Posterior cingulate gyrus (tissue), 11 donors: ENCODE measurements around the gene ZDHHC11.
"Not testable (repeated sequence)": the region's sequence is repeated elsewhere in the genome, so short reads cannot be mapped to it uniquely, and the experiment has no call there.

Experiments used
- DNase-seq, 10 donors: peaks; one replicate each; pipeline versions ENCODE4 v3.0.0 to v3.0.0-alpha.2; 2020 to 2021; ENCODE audit warnings: mixed read lengths in 3 of 10
- intact Hi-C: fragments of 100-400 bp; cut with DNase I; formaldehyde crosslinking; loops from one replicate; pipeline ENCODE4 v1.15.1; 2023

The ZDHHC11 gene

GRCh38 chr5:769485-770145 lies 81.2 kb downstream of the ZDHHC11 start:
- peak in 5 of 10 donors; percentile 4 to 80 (median 51) for DNase-seq
- intact Hi-C loops = not testable (repeated sequence)

DNA sequence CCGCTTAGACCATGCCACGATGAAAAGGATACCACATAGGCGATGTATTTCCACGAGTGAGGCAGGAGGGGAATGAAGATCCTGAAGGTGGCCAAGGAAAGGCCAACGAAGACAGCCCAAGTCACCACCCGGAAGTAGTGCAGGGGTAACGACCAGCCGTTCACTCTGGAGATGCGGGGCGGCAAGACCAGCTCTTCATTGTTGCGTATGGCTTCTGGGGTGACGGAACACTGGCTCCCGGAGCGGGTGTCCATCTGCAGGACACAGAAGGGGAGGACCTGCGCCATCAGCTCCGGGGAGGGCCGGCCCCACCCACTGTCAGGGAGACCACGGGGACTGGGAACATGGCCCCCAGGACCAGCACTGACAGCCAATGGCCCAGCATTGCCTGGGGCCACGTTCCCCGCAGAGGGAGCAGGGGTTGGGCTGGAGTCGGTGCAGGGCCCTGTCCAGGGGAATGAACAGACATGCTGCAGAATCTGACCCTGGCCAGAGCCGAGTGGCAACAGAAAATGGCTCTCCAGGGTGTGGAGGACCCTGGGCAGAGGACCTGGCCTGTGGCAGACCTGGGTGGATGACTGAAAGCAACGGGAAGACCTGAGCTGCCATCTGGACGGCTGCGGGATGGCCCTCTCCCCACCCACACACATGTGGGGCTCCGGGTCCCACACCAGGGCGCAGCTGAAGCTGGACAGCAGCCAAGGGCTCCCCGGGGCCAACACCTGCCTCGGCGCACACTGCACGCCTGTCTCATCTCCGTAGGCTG lies 83.9 kb downstream of the ZDHHC11 start:
- intact Hi-C loops = no loop called here
- peak in 5 of 10 donors; percentile 12 to 78 (median 64) for DNase-seq

DNA sequence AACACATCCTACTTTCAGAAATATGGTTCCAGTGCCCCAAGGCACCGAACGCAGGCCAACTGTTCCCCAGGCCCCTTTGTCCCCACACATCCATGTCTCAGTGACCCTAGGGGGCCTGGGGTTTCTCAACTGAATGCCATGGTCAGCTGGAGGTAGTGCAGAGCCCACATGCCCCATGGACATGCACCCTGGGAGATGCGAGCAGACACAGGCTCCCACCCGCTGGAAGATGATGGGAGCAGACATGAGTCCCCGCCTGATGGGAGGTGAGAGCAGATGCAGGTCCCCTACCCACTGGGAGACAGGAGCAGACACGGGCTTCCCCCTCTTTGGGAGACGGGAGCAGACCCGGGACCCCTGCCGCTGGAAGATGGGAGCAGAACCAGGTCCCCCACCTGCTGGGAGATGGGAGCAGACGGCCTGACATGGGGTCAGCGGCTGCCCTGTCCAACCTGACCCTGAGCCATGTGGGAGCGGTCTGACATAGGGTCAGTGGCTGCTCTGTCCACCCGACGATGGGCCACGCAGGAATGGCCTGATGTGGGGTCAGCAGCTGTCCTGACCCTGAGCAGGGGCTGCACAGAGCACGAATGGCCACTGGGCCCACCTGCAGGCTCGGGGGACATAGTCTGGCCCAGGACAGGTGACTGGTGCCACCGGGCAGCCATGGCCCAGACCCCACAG lies 84.7 kb downstream of the ZDHHC11 start:
- intact Hi-C loops = no loop called here
- peak in 3 of 10 donors; percentile 54 to 70 (median 68) for DNase-seq

DNA sequence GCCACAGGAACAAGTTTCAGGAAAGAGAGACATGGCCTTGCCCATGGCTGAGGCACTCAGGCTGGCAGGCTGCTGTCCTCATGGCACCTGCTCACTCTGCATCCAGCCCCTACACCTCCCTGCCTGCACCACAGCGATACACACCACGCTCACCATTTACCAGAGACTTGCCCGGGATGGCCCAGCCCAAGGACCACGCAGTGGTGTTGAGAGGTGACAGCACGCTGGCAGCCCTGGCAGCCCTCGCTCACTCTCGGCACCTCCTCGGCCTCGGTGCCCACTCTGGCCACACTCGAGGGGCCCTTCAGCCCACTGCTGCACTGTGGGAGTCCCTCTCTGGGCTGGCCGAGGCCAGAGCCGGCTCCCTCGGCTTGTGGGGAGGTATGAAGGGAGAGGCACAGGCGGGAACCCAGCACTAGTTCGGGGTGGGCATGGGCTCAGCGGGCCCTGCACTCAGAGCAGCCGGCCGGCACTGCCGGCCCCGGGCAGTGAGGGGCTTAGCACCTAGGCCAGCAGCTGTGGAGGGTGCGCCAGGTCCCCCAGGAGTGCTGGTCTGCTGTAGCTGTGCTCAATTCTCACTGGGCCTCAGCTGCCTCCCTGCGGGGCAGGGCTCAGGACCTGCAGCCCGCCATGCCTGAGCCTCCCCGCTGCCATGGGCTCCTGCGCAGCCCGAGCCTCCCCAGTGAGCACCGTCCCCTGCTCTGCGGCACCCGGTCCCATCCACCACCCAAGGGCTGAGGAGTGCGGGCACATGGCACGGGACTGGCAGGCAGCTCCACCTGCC lies 86.6 kb downstream of the ZDHHC11 start:
- DNase-seq = peak in 4 of 10 donors; percentile 3 to 80 (median 72)

GRCh38 chr5:763397-763796 lies 87.4 kb downstream of the ZDHHC11 start:
- peak in 1 of 10 donors; percentile 7 for DNase-seq

More for the DNA sequence above, 86.6 kb downstream of the ZDHHC11 start:
- intact Hi-C loops = no loop called here

GRCh38 chr5:762996-763395 lies 87.8 kb downstream of the ZDHHC11 start:
- peak in 1 of 10 donors; percentile 24 for DNase-seq
- intact Hi-C loops = not testable (repeated sequence)

More at GRCh38 chr5:763397-763796, 87.4 kb downstream of the ZDHHC11 start:
- intact Hi-C loops = no loop called here

- intact Hi-C loops = no loop called here
These were observed 88.7 kb downstream of the ZDHHC11 start for GRCh38 chr5:761854-762710.

GRCh38 chr5:761059-761771 lies 89.6 kb downstream of the ZDHHC11 start:
- peak in 5 of 10 donors; percentile 2 to 63 (median 54) for DNase-seq
- intact Hi-C loops = no loop called here

More at GRCh38 chr5:761854-762710, 88.7 kb downstream of the ZDHHC11 start:
- DNase-seq = peak in 6 of 10 donors; percentile 52 to 94 (median 74)

- DNase-seq = peak in 5 of 10 donors; percentile 5 to 75 (median 65)
- intact Hi-C loops = no loop called here
These were observed 90.3 kb downstream of the ZDHHC11 start for GRCh38 chr5:760363-761058.

DNA sequence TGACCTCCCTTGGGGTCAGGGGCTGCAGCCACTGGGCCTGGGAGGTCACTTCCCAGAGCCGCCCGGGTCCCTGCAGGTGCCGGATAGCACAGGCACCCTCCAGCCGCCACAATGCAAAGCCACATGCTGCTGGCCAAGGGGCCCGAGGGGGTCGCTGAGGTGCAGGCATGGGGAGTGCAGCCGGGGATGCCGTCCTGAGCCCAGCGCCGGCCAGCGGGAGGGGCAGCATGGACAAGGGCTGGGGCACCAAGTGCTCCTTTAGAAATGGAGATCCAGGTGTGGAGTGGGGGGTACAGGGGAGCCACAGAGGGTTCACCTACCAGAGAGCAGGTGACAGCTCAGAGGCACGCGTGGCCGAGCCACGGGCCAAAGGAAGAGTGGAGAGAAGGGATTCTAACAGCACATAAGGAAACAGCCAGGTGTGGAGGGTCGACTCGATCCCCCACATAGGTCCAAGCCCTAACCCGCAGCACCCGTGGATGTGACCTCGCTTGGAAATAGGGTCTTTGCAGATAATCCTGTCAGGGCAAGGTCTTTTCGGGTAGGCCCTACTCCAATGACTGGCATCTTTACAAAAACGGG lies 90.9 kb downstream of the ZDHHC11 start:
- DNase-seq = peak in 4 of 10 donors; percentile 3 to 68 (median 61)
- intact Hi-C loops = loop anchor here (5.0 kb wide), 1 partner anchor 87 kb away; no protein-coding TSS in a partner anchor

- DNase-seq = peak in 5 of 10 donors; percentile 4 to 84 (median 80)
- intact Hi-C loops = loop anchor here (5.0 kb wide), 1 partner anchor 88 kb away; no protein-coding TSS in a partner anchor
These were observed 91.6 kb downstream of the ZDHHC11 start for GRCh38 chr5:759111-759751.

DNA sequence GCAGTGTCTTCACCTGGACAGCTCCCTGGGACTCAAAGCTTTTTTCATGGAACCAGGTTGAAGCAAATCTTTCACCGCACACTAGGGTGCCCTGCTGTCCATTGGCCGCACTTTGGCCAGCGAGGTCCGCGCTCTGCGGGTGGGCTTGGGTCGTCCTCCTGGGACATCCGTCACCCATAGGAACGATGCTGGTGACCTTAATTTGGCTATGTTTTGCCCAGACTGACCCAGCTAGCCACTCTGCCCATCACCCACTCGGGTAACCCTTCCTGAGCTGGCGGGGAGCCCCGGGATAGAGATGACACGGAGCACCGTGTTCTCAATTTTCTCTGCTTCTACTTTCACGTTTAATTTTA lies 92.1 kb downstream of the ZDHHC11 start:
- DNase-seq = peak in 3 of 10 donors; percentile 6 to 71 (median 62)
- intact Hi-C loops = loop anchor here (5.0 kb wide), 1 partner anchor 89 kb away; no protein-coding TSS in a partner anchor

DNA sequence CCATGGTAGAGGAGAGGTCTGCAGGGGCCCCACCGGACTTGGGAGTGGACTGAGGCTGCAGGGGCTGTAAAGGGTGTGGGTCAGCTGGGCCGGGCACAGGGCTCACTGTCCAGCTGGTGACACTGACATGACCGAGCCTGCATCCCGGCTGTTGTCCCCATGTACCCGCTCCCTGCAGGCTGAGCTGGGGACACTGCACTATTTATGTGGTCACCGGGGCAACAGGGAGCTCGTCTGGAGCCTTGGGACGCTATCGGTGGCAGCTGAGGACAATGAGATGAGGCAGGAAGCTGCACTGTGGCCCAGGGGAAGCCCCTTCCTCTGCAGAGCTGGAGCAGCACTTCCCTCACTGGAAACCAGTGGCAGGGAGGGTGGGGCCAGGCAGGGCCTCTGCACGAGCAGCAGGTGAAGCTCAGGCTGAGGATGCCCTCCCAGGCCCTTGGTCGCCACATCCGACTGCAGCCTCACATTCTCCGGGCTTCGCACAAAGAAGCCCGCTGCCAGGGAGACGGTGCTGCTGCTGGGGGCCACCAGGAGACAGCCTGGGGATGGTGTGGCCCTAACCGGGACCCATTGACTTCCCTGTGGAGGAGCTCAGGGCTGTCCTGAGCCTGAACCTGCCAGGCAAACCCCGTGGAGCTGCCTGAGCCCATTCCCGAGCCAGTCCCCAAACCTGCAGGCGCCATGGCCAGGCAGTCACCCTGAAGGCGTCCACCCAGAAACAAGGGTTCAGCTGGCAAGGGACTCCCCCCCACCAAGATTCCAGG lies 92.7 kb downstream of the ZDHHC11 start:
- intact Hi-C loops = loop anchor here (5.0 kb wide), 1 partner anchor 89 kb away; no protein-coding TSS in a partner anchor
- DNase-seq = peak in 6 of 10 donors; percentile 37 to 83 (median 72)

- DNase-seq = peak in 4 of 10 donors; percentile 28 to 80 (median 74)
- intact Hi-C loops = loop anchor here (5.0 kb wide), 1 partner anchor 90 kb away; no protein-coding TSS in a partner anchor
These were observed 93.3 kb downstream of the ZDHHC11 start for GRCh38 chr5:757346-757930.

DNA sequence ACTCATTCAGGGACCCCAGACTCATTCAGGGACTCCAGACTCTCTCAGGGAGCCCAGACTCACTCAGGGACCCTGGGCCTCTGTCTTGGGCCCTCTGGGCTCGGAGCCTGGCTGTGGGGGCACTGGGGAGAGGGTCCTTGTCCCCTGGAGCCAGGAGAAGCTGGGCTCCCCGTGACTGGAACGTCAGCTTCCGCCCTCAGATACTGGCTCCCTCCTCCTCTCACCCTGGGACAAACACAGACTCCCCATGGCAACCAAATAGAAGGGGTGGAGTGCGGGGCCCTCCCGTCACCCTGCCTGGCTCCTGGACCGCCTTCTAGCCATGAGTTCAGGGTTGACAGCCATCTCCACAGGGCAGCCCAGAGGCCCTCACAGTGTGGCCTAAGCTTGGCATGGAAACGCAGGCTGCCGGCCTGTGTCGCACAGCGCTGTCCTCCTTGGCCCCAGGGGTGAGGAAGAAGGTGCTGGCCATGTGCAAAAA lies 93.9 kb downstream of the ZDHHC11 start:
- intact Hi-C loops = loop anchor here (5.0 kb wide), 1 partner anchor 90 kb away; no protein-coding TSS in a partner anchor
- peak in 4 of 10 donors; percentile 3 to 58 (median 30) for DNase-seq
